NCI-H2081 (cell line): Measurements from ENCODE around the gene RPL19.

Experiments used
- DNase-seq, 2 experiments: peaks; one replicate each; lab custom pipeline; 2025; lab: John Stamatoyannopoulos, UW

RPL19 gene

DNA sequence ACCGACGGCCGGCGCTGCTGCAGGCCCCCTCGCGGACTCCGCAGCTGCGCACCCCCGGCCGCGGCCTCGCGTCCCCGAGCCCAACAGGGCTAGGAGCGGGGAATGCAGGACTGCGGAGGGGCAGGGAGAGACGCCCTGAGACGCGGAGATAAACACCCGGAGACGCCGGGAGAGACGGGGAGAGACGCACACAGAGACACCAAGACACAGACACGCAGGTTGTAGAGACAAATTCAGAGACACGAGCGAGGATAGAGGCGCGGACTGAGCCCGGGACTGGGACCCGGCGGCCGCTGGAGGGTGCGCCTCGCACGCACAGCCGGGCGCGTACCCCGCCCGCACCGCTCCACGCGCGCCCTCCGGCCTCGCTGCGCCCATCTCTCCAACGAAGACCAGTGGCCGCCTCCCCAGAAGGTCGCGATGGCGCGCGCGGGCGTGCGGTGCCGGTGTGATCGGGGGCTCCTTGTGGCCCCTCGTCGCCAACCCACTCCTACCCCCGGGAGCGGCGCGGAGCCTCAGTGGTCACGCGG lies 24.8 kb downstream of the RPL19 start:
- DNase-seq: no peak

DNA sequence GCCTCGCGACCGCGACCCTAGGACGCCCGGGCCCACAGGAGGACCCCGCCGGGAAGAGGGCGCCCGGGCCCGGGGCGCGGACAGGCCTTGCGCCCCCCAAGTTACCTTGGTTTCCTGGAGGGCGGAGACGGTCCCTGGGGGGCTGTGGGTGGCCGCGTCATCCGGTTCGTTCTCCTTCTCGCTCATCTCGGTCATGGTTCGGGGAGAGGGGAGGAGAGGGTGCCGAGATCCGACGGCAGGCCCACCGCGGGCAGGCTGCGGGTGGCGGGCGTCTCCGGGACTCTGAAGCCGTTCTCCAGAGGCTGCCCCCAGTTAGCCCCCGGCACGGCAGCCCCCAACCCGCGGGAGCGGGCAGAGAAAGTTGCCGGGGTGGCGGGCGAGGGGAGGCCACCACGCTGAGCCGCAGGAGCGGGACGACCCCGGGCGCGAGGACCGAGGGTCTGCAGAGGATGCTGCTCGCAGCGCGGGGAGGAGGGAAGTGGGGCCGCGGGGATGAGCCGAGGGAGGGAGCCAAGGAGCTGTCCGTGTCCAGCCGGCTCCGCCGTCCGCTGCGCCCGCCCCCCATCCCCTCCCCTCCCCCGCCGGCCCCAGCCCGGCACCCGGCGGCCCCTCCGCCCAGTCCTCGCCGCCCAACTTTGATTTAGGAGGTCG lies 25.4 kb downstream of the RPL19 start, which contains the start of gene STAC2:
Gene STAC2 (minus strand): TSS at position 638 of the 651 bp plus-strand sequence. CDS start 443 bp downstream, at position 195.
- no peak for DNase-seq

DNA sequence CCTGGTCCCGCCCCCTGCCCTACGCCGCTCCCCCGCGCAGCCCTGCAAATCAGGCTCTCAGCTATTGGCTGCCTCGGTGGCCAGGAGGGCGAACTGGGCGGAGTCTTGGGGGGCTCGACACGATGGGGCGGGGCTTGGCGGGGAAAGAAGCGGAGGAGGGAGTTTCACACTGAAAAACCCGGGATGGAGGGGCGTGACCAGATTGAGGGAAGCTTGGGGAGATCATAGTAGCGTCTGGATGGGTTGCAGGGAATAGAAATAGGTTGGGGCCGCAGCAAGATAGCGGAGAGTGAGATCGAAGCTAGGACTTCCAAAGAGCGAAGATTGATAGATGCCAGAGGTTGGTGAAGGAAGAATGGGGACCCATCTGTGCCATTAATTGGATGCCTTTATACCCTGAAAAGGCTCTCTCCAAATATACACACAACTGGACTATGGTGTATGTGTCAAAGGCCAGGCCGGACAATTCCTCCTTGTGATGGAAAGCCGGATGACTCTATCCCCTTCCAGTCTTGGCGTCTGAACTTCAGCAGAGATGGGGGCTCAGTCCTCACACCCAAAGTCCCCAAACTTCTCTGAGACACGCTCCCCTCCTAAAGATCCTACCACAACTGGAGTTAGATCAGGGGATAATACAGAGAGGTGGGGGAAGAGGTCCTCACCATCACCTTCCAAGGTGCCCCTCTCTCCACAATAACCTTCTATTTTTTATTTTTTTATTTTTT lies 26.0 kb downstream of the RPL19 start:
- peak; percentile 70 to 76 for DNase-seq

DNA sequence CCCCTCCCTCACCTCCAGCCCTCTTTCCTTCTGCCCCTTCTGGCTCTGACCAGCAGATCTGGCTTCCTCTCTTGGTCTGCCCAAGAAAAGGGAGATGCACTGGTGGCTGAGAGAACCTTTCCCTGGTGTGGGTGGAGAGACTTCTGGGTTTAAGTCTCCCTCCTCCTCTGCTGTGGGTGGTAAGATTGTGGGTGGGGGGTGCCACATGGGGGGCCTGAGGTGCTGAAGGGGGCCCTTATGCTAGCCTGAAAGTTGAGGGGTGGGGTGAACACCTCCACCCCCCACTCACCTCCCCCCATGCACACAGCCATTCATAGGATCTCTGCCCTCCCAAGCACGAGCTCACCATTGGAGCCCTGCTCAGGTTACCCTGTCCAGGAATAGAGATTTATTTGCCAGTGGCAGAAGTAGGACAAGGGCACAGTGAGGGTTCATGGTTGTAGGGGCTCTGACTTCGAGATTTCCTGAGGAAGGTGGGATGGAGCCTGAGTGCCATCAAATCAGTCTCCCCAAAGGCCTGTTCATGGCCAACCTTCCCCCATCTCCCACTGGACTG lies 27.4 kb downstream of the RPL19 start:
- DNase-seq: no peak

DNA sequence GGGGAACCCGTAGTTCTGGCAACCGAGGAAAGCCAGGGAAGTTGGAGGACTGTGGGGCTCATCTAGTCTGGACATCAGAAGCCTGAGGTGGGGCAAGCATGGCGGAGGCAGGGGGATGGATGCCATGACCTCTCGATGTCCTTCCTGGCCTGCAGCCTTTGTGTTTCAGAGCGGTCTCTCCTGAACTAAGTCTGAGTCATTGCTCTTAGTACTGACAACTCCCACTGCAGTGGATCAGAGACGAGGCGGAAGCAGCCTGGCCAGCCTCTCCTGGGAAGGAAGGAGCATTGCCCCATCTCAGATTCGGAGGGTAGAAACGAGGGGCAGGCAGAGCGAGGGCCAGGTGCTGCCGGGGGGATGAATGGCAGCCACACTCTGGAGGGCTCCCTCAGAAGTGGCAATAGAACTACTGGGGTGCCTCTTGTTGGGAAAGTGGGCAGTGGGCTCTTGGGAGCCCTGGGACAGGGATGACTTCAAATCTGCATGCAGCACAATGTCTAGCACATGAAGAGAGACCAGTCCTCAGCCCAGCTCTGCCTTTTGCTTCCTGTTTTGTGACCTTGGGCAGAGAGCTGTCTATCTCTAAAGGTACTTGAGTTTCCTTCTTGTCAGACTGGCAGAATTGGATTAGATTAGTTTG lies 29.3 kb downstream of the RPL19 start:
- DNase-seq: no peak

DNA sequence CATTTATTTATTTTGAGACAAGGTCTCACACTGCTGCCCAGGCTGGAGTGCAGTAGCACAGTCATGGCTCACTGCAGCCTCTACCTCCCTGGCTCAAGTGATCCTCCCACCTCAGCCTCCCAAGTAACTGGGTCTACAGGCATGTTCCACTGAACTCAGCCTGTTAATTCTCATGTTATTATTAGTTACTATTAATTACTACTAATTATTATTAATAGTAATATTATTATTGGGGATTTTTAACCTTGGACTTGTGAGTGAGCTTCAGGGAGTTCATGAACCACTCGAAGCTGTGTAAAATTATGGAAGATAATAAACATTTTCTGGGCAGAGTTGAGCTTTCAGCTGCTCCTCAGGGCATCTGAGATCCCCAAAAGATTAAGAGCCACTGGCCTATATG lies 30.3 kb downstream of the RPL19 start:
- no peak for DNase-seq

DNA sequence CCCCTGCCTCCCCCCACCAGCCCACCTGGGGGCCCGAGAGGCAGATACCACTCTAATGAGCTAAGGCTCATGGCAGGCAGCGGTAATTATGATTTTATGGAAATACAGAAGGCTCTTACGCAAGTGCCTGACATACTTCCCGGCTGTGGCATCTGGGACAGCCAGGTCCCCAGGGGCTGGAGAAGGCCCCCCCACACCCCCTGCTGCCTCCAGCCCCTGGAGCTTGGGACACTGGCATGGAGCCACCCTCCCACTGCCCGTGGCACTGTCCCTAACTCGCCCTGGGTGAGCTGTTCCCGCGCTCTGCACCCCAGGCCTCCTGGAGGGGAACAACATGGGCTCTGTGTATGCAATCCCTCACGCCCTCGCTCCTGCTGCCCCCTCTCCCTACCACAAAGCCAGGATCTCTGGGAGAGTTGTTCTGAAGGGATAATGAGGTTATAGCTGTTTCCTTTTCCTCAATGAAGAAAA lies 31.0 kb downstream of the RPL19 start:
- no peak for DNase-seq

DNA sequence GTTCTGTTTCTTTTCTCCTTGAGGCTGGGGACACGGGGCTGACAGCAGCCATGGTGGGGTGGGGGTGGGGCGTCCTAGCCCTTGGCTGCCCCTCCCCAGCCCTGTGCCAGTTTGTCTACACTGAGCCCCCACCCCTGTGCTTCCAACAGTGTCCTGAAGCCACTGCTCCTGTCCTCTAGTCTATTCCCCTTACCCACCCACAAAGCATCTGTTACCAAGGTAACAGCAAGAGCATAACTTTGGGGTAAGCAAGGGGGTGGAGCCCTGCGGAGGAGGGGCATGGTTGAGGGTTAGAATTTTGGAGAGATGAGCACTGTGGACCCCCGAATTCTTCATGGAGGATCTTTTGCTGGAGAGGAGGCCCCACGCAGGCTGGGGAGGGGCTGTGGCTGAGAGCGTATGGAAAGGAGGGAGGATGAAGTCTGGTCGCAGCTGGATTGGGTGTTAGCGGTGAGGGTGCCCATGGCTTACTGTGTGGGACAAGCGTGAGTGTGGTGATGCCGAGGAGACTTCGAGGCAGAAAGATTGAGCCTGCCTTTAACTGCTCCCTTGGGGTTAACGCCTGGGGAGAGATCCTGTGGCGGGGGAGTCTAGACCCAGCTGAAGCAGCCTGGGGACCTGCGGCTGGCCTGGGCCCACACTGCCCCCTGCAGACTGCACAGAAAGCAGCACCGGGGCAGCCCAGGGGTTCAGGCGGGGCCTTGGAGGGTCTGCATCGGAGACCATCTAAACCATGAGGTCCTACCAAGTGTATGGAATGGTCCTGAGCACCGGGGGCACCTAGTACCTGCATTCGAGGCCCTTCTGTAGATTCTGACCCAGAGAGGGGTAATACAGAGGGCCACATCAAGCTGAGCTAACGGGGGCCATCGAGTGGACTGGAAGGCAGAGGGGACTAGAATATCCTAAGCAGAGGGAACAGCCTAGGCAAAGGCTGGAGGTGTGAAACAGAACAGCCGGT lies 31.8 kb downstream of the RPL19 start:
- DNase-seq: peak in 1 of 2 experiments; percentile 23

DNA sequence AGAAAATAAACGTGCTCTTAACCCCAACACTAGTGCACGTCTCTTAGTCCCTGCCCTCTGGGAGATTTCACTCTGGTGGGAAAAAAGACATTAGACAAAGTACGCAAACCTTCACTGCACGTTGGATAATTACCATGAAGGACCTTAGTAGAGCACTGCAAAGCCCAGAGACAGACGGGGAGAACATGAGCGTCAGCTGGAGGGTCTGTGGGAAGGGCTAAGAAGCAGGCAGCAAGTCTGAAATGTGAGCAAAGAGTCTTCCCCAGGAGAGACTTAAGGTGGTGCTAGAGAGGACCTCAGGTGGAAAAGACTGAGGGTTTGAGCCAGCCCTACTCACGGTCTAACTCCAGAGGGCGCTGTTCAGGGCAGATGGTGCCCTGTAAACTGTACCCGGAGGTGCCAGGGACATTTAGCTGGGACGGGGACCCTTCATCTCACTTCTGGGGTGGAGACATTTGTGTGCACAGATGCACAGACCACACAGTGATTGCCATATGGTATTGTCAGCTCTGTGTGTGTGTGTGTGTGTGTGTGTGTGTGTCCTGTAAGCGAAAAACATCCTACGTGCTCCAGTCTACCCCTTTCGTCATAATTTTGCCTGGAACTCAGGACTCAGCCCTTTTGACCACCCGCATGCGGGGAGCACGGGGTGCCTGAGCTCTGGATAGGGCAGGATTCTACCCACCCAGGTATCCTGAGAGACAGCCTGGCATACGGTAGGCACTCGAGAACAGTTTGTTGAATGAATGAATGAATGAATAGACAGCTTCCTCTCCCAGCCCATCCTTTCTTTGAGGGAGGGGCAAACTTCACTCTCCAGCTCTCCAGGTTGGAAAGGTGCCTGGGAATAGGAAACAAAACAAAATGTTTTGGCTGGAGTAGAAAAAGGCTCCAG lies 35.7 kb downstream of the RPL19 start:
- peak; percentile 59 to 68 for DNase-seq

DNA sequence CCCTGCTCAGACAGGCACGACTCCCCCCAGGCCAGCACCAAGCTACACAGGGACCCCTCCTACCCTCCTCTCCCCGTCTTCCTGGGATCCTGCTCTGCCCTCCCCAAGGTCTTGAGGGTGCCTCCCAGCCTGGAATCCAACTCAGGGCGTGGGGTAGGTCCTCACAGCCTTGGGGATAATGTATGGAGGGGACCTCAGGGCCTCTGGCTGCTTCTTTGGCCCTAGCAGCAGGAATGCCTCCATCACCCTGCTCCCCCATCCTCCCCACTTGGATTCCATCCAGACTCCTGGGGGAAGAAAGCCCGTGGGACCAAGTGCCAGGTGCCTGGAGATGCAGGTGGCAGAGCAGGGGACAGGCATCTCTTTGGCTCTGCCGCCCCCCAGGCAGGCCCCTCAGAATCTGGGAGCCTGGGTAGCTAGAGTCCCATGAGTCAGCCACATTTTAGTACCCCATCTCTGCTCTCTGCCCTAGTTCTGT lies 36.4 kb downstream of the RPL19 start:
- peak; percentile 58 to 83 for DNase-seq

DNA sequence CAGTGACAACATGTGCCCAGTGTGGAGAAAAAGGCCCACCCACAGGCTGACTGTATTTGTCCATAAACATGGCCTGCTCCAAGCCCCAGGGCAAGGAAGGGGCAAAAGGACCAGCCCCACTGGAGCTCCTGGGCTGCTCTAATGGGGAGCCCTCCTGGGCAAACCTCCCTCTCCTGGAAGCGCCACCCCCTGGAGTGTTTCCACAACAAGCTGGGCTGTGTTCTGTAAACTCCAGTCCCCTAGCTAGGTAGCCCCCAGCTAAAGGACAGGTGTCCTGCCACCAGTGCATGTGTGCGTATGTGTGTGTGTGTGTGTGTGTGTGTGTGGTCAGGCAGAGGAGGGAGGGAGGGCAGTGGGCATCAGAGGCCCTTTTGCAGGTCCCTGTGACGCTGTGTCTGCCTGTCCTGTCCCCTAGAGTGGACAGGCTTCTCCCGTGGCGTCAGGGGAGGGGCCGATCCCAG lies 36.9 kb downstream of the RPL19 start:
- peak; percentile 83 to 92 for DNase-seq

DNA sequence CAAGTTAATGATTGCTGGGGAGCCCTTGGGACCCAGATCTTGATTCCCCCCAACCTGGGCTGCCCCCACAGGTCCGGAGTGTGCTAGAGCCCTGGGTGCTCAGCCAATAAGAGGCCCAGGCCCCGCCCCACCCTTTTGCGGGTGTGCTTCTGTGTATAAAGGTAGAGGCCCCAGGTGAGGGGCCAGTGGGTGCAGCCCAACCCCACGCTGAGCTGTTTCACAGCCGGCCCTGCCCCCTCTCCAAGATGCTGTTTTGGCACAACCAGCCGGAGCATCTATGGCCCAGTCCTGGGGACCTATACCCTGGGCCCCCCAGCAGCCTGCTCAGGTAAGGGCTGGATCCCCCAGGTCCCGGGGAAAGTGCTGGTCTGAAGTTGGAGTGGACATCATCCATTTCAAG lies 37.5 kb downstream of the RPL19 start:
- DNase-seq: no peak

DNA sequence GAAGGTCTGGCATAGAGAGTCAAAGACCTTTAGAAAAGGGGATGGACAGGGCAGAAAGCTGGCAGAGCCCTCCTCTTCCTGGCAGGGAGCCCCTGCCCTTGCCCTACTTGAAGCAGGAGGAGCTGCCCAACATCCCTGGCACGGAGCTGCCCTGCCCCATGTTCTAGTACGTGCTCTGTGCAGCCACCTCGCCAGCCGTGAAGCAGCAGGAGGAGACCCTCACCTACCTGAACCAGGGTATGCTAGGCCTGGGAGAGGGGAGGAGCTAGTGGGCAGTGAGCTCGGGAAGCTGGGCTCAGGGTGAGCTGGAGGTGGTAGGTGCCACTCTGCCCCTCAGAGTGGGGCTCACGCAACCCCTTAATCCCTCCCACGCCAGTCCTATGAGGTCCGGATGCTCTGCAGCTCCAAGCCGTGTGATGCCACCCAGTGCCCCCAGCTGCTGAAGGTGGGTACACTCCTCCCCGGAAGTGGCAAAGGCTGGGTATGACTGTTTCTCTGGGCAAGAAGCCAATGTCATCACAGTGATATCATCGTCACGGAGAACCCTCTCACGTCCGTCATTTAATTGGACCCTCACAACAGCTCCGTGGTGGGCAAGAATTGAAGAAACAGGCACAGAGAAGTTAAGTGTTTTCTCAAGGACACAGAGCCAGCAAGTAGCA lies 38.4 kb downstream of the RPL19 start:
- DNase-seq: peak; percentile 88 to 94

DNA sequence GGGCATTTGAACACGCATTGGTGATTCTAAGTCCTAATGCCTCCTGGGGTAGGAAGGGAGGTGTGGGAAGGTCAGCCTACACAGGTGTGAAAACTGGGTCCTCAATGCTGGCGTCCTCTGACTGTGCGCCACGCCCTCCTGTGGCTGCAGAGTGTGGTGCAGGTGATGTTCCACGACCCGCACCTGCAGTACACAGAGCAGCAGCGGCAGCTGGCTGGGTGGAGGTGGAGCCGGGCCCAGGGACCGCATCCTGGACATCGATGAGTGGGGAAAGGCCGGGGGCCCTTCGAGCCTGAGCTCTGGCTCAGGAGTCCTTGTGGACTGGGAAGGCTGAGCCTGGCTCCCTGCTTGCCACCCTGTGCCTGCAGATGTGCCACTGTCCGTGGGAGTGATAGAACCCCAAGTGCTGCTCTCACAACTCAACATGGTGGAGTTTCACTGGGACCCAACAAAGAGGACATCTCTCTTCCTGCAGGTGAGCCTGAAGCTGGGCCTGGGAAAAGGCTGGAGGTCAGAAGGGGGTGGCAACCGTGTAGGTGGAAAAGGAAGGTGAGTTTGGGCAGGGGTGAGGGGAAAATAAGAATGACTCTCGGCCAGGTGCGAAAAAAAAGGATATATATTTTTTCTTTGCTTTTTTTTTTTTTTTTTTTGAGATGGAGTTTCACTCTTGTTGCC lies 39.7 kb downstream of the RPL19 start:
- DNase-seq: peak; percentile 65 to 85

DNA sequence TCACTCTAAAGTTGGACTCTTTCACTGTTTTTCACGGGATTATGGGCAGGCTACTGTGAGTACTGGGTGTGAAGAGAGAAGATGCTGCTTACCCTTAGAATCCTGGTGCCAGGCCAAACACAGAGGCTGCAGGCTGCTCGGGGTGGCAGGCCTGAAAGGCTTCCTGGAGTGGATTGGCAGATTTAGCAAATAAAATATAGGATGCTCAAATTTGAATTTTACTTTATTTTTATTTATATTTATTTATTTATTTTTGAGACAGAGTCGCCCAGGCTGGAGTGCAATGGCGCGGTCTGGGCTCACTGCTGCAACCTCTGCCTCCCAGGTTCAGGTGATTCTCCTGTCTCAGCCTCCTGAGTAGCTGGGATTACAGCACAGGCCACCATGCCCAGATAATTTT lies 40.5 kb downstream of the RPL19 start:
- no peak for DNase-seq

DNA sequence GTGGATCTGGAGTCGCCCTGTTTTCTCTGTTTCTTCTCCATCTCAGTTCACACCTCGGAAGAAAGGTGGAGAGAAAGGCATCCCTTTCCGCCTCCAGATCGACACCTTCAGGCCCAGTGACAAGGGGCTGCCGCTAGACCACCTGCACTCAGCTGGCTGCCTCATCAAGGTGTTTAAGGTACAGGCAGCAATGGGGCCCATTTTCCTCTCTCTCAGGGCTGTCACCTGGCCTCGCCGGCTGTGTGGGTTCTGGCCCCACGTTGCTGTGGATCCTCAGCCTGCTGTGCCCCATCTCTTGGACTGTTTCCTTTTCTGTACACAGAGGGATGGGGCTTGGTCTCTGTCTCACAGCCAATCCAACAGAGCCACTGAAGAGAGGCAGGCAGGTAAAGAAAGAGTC lies 43.1 kb downstream of the RPL19 start:
- DNase-seq: no peak

DNA sequence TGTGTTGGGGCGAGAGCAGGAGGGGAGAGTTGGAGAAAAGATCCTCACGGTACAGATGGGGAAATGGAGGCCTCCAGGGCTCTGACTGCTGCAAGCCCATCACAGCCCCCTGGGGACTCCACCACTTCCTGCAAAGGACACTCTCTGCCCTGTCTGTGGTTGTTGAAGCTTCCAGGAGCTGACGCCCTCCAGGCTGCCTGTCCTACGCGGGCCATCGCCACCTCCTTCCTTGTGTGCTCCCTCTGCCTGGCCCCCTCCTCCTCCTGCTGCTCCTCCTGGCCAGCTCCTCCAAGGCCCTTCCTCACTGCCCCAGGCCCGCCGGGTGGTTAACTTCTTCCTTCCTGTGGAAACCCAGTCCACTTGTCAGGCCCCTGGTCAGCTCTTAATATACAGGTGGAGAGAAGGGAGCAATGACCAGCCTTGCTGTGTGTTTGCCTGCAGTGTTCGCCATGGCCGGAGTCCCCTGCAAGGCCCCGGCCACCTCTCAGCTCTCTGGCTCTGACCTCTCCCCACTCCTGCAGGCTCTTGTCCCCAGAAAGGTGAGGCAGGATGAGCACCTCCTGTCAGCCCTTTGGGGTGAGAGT lies 44.0 kb downstream of the RPL19 start:
- DNase-seq: no peak
